Measurements from ENCODE around the gene CRLF2. TPM values are rescaled to one million over a fixed set of nuclear protein-coding genes. Genes with fewer than 3 reads are reported as not detected.
"Not testable (repeated sequence)": the region's sequence is repeated elsewhere in the genome, so short reads cannot be mapped to it uniquely, and the experiment has no call there.

The CRLF2 gene
- total and polyA plus RNA-seq, 2 experiments from 2014 or later: not detected

- ATAC-seq; H3K4me1 ChIP-seq (ENCODE audit: insufficient read depth); H3K27ac ChIP-seq (ENCODE audit: low read depth); H3K9me2 ChIP-seq (ENCODE audit: insufficient read depth); H3K27me3 ChIP-seq (ENCODE audit: insufficient read depth); H3K4me3 Mint-ChIP-seq; H3K79me2 ChIP-seq (replicated peaks; ENCODE audit: insufficient read depth); H4K20me1 ChIP-seq (replicated peaks; ENCODE audit: insufficient read depth); H3K4me2 ChIP-seq; H2AFZ ChIP-seq; H3K36me3 ChIP-seq (ENCODE audit: insufficient read depth); H3K4me1 Mint-ChIP-seq; DNase-seq (ENCODE audit: low spot score); H3K27ac Mint-ChIP-seq; H3K4me3 ChIP-seq: not testable (repeated sequence)
- Mint-ChIP-seq H3K9me3 (peaks cover 89% of the 10 kb centered on the region), H3K36me3 (ENCODE audit: low read depth) (peaks cover 43% of the 10 kb centered on the region), H3K27me3 (ENCODE audit: insufficient read depth, low read depth, poor library complexity) (peaks cover 34% of the 10 kb centered on the region)
- H3F3A ChIP-seq (replicated peaks; ENCODE audit: low read depth): peaks cover 22% of the 10 kb centered on the region
These were observed 55.6 kb downstream of the CRLF2 start for GRCh38 chrX:1156681-1157455.

DNA sequence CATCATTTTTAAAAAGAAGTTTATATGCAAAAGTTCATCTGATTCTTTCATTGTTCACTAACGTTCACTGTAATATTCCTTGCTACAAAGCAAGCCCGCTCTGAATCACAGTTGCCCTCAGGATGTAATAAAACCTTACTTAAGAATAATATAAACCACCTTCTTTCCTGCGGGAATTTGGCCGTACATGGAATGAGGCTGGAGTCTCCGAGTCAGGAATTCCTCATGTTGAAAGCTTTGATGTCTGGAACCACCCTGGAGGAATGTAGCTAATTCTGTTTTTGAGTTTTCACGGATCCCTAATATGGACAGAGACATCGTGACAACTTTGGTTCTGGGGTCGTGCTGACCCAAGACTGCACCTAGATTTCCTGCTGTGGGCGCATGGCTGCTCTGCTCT lies 58.5 kb downstream of the CRLF2 start:
- no peak for ATAC-seq
- no peak overlapping the region for H3K27ac ChIP-seq (ENCODE audit: low read depth)
- Mint-ChIP-seq H3K27ac (no peak overlapping the region), H3K27me3 (ENCODE audit: insufficient read depth, low read depth, poor library complexity) (peaks cover 19% of the 10 kb centered on the region), H3K9me3 (peaks cover 94% of the 10 kb centered on the region), H3K36me3 (ENCODE audit: low read depth) (peaks cover 39% of the 10 kb centered on the region), H3K4me1 (no peaks in the 10 kb centered on the region; the same call in 2 of the 3 replicates), H3K4me3 (no peak overlapping the region)
- H3K27me3 ChIP-seq (ENCODE audit: insufficient read depth): no peaks in the 10 kb centered on the region
- DNase-seq (ENCODE audit: low spot score): no peak
- 0 out of 2 replicates have a peak, but pooled peaks cover 2% of the 10 kb centered on the region for H3F3A ChIP-seq (replicated peaks; ENCODE audit: low read depth)
- no peaks in the 10 kb centered on the region for H4K20me1 ChIP-seq (replicated peaks; ENCODE audit: insufficient read depth)
- no peak overlapping the region for H3K4me3 ChIP-seq
- no peak overlapping the region for H2AFZ ChIP-seq
- H3K79me2 ChIP-seq (replicated peaks; ENCODE audit: insufficient read depth): no peaks in the 10 kb centered on the region
- 0 out of 2 replicates have a peak, but pooled peaks cover 3% of the 10 kb centered on the region for H3K4me1 ChIP-seq (ENCODE audit: insufficient read depth)
- TF ChIP-seq CREB1 (CRISPR knock-in tag; IDR thresholded peaks at IDR 0.05; ENCODE audit: low read depth) (no peak), EZH2 (IDR thresholded peaks at IDR 0.05; ENCODE audit: low read depth, unreplicated experiment) (no peak)
- H3K36me3 ChIP-seq (ENCODE audit: insufficient read depth): no peaks in the 10 kb centered on the region
- no peak overlapping the region for H3K4me2 ChIP-seq
- H3K9me2 ChIP-seq (ENCODE audit: insufficient read depth): no peaks in the 10 kb centered on the region

- Histone ChIP-seq H3K36me3 (ENCODE audit: insufficient read depth) (no peaks in the 10 kb centered on the region), H3K27ac (ENCODE audit: low read depth) (no peak overlapping the region), H2AFZ (peak overlapping the region; percentile 63; the same call in 1 of the 2 replicates), H4K20me1 (replicated peaks; ENCODE audit: insufficient read depth) (no peaks in the 10 kb centered on the region), H3K79me2 (replicated peaks; ENCODE audit: insufficient read depth) (no peaks in the 10 kb centered on the region), H3K9me2 (ENCODE audit: insufficient read depth) (no peaks in the 10 kb centered on the region), H3K27me3 (ENCODE audit: insufficient read depth) (no peaks in the 10 kb centered on the region), H3K4me3 (no peak overlapping the region), H3K4me2 (no peak overlapping the region), H3F3A (replicated peaks; ENCODE audit: low read depth) (0 out of 2 replicates have a peak, but pooled peaks cover 2% of the 10 kb centered on the region), H3K4me1 (ENCODE audit: insufficient read depth) (0 out of 2 replicates have a peak, but pooled peaks cover 3% of the 10 kb centered on the region)
- Mint-ChIP-seq H3K27me3 (ENCODE audit: insufficient read depth, low read depth, poor library complexity) (peaks cover 7% of the 10 kb centered on the region), H3K9me3 (peaks cover 87% of the 10 kb centered on the region), H3K4me3 (no peak overlapping the region), H3K36me3 (ENCODE audit: low read depth) (peaks cover 27% of the 10 kb centered on the region), H3K27ac (no peak overlapping the region), H3K4me1 (no peaks in the 10 kb centered on the region; the same call in 2 of the 3 replicates)
- ATAC-seq: no peak
- no peak for DNase-seq (ENCODE audit: low spot score)
- TF ChIP-seq, protein P1, sequence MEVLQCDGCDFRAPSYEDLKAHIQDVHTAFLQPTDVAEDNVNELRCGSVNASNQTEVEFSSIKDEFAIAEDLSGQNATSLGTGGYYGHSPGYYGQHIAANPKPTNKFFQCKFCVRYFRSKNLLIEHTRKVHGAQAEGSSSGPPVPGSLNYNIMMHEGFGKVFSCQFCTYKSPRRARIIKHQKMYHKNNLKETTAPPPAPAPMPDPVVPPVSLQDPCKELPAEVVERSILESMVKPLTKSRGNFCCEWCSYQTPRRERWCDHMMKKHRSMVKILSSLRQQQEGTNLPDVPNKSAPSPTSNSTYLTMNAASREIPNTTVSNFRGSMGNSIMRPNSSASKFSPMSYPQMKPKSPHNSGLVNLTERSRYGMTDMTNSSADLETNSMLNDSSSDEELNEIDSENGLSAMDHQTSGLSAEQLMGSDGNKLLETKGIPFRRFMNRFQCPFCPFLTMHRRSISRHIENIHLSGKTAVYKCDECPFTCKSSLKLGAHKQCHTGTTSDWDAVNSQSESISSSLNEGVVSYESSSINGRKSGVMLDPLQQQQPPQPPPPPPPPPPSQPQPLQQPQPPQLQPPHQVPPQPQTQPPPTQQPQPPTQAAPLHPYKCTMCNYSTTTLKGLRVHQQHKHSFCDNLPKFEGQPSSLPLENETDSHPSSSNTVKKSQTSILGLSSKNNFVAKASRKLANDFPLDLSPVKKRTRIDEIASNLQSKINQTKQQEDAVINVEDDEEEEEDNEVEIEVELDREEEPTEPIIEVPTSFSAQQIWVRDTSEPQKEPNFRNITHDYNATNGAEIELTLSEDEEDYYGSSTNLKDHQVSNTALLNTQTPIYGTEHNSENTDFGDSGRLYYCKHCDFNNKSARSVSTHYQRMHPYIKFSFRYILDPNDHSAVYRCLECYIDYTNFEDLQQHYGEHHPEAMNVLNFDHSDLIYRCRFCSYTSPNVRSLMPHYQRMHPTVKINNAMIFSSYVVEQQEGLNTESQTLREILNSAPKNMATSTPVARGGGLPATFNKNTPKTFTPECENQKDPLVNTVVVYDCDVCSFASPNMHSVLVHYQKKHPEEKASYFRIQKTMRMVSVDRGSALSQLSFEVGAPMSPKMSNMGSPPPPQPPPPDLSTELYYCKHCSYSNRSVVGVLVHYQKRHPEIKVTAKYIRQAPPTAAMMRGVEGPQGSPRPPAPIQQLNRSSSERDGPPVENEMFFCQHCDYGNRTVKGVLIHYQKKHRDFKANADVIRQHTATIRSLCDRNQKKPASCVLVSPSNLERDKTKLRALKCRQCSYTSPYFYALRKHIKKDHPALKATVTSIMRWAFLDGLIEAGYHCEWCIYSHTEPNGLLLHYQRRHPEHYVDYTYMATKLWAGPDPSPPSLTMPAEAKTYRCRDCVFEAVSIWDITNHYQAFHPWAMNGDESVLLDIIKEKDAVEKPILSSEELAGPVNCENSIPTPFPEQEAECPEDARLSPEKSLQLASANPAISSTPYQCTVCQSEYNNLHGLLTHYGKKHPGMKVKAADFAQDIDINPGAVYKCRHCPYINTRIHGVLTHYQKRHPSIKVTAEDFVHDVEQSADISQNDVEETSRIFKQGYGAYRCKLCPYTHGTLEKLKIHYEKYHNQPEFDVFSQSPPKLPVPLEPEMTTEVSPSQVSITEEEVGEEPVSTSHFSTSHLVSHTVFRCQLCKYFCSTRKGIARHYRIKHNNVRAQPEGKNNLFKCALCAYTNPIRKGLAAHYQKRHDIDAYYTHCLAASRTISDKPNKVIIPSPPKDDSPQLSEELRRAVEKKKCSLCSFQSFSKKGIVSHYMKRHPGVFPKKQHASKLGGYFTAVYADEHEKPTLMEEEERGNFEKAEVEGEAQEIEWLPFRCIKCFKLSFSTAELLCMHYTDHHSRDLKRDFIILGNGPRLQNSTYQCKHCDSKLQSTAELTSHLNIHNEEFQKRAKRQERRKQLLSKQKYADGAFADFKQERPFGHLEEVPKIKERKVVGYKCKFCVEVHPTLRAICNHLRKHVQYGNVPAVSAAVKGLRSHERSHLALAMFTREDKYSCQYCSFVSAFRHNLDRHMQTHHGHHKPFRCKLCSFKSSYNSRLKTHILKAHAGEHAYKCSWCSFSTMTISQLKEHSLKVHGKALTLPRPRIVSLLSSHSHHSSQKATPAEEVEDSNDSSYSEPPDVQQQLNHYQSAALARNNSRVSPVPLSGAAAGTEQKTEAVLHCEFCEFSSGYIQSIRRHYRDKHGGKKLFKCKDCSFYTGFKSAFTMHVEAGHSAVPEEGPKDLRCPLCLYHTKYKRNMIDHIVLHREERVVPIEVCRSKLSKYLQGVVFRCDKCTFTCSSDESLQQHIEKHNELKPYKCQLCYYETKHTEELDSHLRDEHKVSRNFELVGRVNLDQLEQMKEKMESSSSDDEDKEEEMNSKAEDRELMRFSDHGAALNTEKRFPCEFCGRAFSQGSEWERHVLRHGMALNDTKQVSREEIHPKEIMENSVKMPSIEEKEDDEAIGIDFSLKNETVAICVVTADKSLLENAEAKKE (CRISPR knock-in tag; IDR thresholded peaks at IDR 0.05): no peak
- TF ChIP-seq ZNF114 (CRISPR knock-in tag; IDR thresholded peaks at IDR 0.05) (no peak), REST (IDR thresholded peaks at IDR 0.05; ENCODE audit: unreplicated experiment) (no peak), STAT1 (IDR thresholded peaks at IDR 0.05; ENCODE audit: unreplicated experiment) (no peak)
These were observed 60.4 kb downstream of the CRLF2 start for GRCh38 chrX:1152090-1152489.

Measured in GM23338 (cell line).